GM21576 (cell line): ENCODE measurements around the gene DDX3X.

ENCODE experiments used
- ATAC-seq: cut with Tn5 transposase; IDR thresholded peaks from one replicate; pipeline ENCODE4 v1.9.1; 2021; ENCODE audit warnings: mild to moderate bottlenecking, moderate library complexity; ENCODE audit not compliant: unreplicated experiment

Gene DDX3X

DNA sequence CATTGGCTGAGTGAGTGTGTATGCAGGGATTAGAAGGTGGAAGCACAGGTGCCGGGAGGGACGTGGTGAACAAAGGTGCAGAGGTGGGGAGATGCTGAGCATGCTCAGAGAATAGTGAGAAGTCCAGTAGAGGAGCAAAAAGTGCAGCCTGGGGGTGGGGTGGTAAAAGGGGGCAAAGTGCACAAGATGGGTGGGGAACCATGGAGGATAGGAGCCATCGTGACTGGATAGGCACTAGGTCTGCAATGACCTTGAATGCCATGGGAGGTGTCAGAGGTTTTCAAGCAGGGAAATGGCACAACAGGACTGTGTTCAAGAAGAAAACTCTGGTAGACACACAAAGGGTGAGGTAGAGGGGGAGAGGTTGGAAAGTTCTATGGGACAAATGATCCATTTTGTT lies 6.6 kb upstream of the DDX3X start:
- ATAC-seq, result no peak

DNA sequence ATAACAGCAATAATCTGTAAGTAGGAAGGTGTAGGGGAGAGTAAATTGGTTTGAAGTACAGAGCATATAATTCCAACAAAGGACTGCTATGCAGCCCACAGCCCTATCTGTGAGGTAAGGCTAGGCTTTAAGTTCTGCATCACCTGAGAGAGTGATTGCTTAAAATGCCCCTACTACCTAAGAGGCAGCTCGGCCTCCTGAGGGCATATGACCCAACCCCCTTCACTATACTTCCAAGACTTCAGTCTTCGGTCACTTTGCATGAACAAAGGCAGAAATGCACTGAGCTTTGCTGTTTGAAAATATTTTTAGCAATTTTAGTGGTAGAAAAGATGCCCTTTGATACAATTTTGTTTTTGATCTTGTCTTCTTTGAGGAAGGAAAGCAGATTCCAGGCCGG lies 4.9 kb upstream of the DDX3X start:
- no peak for ATAC-seq

DNA sequence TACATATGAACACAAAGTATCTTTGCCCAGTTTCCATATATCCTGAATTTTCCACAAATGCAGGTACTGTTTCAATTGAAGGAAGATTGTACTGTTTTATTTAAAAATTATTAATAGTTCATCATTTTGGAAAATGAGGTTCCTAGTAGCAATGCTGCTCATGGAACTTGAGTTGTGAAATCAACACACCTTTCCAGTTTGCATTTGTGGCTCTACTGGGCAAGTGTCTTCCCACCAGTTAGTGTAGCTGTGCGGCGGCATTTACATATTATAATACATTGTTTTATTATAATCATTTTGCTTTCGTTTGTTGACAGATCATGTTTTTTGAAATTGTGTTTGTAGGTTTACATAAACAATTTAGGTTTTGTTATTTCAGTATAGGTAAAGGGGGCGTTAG lies 2.0 kb upstream of the DDX3X start:
- no peak for ATAC-seq

DNA sequence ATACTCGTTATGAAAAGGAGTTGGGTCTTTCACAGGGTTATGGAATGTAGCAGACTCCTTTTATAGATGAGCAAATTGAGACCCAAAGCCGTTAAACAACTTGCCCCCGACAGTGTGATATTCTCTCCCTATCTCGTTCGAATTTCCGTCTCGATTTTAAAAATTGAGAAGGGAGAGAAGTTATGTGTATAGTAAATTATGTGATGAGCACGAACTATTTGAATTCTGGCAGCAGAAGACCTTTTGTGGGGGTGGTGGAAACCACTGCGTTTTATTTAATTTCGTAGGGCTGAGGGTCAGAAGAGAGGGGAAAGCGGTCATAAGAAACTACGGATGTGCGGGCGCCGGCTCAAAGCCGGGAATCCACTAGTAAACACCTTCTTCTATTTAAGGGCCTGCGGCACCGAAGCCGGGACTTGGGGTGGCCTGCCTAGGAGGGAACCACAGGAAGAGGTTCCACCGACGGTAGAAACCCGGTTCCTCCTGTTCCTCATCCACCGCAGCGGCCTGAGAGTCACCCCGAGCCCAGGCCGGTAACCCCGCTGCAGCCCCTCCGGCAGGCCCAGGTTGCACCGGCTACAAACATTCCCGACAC lies 1.5 kb upstream of the DDX3X start:
- peak; percentile 7 for ATAC-seq

DNA sequence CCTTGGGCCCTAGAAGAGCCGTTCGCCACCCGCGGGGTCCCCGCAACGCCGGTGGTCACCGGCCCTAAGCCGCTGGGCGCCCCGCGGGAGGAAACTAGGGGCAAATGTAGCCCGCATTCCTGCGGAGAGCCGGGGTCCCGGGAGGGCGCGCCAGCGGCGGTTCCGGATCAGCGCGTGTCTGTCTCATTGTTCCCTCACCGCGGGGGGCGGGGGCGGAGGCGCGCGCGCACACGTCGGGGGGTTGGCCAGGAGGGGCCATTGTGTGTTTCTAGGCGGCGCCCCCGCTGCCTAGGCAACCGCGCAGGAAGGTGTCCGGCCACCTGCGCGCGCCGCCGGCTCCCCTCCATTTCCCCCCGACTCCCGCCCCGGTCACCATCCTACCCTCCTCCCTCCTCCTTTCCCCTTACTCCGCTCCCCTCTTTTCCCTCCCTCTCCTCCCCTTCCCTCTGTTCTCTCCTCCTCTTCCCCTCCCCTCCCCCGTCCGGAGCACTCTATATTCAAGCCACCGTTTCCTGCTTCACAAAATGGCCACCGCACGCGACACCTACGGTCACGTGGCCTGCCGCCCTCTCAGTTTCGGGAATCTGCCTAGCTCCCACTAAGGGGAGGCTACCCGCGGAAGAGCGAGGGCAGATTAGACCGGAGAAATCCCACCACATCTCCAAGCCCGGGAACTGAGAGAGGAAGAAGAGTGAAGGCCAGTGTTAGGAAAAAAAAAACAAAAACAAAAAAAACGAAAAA lies 789 bp upstream of the DDX3X start:
- peak; percentile 35 for ATAC-seq

DNA sequence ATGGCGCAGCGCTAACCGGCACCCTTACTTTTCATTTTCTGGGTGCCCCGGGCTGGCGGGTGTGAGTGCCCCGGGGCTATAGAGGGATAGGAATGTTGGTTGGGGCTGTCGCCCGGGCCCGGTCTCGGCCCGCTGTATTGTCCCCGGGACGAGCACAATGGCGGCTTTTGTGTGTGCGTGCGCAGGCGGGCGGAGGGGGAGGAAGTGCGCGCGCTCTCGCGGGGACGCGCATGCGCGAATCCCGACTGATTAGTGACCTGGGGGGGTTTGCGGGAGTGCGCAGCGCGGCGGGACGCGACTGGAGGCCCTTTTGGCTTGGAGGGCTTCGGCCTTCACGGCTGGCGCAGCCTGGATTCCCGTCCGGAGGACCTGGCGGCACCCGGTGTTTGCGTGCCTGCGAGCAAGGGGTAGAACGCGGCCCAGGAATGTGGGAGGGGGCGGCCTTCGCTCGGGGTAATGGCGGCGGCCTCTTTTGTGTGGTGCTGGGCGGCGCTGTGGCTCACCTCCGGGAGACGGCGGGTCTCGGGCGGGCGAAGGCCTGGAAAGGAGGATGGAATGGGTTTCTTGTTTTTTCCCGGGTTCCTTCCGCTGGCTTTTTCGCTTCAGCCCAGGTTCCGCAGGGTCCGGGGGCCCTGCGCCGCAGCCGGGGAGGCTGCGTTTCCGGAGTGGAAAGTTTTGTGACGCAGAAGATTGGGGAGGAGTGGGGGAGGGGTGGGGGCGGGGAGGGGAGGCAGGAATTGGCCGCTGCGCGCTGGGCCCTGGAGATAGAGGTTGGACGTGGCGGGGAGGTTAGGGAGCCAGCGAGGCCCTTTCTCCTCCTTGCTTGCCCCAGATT lies 618 bp downstream of the DDX3X start:
- ATAC-seq, result peak; percentile 18

DNA sequence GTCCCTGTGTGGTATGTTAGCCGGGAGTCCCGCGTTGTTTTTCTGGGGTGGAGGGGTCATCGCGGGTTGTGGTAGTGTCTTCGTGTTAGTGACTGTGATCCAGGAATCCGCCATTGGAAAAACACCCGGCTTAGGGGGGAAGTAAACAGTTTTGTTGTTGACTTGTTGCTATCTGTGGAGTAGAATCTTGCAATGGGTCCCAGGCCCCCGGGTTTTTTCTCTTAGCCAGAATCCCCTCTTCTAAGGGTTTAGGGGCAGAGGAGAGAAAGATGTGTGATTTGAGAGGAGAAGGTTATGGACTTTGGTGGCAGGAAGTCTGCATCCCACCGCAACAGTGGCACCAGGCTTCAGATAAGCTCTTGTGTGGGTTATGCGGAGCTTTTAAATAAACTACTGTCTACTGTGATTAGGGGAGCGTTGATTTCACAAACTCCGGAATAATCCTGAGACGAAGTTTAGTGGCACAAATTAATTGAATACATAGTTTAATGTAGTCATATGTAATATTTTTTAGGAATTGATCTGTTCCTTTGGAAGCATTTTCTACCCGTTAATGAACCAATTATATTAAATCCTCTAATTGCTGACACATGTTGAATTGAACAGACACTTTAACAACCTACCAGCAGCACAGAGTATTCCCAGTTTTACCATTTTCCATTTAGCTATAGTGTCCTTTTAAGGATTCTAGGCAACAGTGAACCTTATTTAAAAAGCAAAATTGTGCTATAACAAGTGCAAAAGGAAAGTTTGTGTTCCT lies 1.4 kb downstream of the DDX3X start:
- no peak for ATAC-seq

DNA sequence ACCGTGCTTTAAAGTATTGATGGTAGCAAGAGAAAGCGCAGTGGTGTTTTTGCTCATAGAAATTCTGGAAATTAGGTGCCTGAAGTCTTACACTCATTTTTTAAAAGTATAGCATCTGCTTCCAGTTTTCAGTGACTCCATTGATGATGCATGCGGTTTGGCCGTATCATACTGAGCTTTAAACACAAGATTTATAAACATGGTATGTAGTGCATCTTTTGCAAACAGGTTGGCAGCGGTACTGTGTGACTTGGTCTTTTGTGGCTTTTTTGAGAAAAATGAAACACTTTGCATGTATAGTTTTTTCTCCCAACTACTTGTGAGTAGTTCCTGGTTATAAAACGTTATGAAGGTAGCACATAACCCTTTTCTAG lies 2.0 kb downstream of the DDX3X start:
- no peak for ATAC-seq

DNA sequence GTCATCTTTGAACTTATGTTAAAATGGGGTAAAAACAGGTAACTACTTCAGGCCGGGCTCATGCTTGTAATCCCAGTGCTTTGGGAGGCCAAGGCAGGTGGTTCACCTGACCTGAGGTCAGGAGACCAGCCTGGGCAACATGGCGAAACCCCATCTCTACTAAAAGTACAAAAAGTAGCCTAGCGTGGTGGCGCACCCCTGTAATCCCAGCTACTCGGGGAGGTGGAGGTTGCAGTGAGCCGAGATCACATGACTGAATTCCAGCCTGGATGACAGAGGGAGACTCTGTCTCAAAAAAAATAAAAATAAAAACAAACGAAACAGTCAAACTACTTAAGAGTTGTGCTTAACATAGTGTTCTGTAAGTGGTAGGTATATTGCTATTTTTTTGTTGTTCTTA lies 2.5 kb downstream of the DDX3X start:
- ATAC-seq, result no peak

DNA sequence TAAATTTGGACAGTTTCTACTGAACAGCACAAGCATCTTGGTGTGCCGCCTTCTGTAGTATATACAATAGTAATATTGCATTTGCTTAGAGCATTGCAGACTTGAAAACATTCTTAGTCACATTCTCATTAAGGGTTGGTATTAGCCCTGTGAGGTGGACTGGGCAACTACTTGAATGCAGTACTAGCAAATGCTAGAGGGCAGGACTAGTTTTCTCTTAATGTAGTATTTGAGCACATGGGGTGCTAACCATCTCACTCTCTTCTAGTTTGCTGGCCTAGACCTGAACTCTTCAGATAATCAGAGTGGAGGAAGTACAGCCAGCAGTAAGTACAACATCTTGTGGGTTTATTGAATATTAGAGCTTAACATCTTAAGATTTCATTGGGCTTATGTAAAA lies 3.2 kb downstream of the DDX3X start:
- ATAC-seq, result no peak

DNA sequence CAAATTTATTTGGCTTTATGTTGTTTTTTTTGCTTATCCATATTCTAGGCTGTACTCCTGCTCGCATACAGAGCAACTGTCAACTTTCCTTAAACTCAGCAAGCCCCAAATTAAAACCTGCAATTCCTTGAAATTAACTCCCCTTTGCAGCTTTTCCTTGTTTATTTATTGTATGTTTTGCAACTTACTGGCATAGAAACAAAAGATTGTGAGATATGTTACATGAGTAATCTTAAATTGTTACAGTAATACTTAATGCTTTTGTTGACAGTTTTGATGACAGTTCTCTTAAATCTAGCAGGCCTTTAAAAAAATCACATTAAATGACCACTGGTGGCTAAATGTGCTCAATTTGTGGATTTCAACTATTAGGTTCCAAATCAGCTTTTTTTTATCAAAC lies 4.5 kb downstream of the DDX3X start:
- no peak for ATAC-seq

DNA sequence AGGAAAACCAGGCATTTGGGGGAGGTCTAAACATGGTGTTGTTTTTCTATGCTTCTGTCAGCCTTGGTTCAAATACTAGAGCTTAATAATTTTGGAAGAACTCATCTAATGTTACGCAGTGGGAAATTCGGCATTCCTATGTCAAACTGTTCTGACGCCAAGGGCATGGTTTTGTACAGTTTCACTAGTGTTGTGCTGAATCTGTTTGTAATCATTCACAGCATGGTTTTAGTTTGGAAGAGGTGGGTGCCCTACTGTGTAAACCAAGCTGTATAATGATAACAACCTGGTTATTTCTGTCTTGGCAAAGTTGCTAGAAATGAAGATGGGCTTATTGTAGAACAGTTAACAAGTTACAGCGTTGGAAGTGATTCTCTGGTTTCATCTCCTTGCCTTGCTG lies 5.2 kb downstream of the DDX3X start:
- ATAC-seq, result no peak

DNA sequence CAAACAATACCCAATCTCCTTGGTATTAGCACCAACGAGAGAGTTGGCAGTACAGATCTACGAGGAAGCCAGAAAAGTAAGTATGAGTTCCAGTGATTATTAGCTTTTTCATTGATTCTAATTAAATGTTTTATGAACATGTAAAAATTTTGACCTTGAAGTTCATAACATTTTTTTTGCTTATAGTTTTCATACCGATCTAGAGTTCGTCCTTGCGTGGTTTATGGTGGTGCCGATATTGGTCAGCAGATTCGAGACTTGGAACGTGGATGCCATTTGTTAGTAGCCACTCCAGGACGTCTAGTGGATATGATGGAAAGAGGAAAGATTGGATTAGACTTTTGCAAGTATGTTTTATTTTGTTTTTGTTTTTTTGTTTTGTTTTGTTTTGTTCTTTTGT lies 10.1 kb downstream of the DDX3X start:
- ATAC-seq, result no peak

DNA sequence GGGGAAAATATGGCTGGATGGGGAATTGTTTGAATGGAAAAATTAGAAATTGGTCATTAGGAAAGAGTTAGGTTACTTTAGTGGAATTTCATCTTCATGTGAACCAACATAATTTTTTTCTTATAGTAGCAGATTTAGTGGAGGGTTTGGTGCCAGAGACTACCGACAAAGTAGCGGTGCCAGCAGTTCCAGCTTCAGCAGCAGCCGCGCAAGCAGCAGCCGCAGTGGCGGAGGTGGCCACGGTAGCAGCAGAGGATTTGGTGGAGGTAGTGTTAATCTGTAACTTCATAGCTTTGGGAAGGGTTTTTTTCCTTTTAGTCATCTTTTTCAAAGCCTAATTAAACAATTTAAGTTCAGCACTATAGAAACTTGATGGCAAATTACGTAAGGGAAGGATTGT lies 13.2 kb downstream of the DDX3X start:
- no peak for ATAC-seq

DNA sequence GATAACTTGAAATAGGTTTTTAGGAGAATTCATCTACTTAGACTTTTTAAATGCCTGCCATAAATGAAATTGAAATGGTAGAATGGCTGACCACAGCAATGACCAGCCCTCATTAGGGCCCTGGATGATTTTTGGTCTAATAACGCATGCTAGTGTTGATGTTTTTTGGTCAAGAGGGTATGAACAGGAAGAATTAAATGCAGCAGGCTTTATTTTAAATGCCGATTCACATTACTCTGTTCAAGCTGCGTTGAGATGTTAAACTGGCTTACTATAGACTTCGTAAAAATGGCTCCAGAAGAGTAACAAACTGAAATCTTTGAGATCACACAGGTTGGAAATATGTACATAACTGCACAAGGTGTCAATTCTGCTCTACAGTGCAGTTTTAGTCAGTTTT lies 14.6 kb downstream of the DDX3X start:
- ATAC-seq, result no peak

DNA sequence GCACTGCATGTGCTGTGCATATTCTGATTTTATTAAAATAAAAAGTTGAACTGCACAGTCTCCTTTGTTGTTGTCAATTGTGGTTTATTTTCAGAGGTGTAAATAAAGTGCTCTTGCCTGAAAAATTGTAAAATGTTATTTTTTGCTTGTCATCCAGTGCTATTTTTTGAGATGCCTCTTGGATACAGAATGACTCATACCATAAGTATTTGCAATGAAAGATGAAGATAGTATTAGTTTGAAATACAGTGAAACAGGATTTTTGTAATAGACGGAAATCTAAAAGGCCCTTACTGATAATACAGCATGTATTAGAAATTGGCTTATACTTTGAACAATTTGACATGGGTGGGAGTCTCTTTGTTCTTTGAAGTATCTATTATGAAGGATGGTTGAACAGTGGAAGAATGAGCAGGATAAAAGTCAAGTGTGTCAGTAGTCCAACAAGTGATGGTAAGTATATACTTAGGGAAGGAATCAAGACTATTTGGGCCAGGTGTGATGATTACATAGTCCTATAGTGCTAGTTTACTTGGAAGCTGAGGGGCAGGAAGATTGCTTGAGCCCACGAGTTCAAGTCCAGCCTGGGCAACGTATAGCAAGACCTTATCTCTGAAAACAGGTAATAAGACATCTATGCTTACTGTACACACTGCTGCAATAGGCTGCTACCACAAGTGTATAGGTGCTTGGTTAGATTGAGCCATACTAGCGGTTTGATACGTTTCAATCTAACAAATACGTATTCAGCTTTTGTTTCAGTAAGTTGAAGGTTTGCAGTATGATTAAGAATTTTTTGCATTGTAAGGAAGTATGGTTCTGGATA lies 16.4 kb downstream of the DDX3X start:
- no peak for ATAC-seq

DNA sequence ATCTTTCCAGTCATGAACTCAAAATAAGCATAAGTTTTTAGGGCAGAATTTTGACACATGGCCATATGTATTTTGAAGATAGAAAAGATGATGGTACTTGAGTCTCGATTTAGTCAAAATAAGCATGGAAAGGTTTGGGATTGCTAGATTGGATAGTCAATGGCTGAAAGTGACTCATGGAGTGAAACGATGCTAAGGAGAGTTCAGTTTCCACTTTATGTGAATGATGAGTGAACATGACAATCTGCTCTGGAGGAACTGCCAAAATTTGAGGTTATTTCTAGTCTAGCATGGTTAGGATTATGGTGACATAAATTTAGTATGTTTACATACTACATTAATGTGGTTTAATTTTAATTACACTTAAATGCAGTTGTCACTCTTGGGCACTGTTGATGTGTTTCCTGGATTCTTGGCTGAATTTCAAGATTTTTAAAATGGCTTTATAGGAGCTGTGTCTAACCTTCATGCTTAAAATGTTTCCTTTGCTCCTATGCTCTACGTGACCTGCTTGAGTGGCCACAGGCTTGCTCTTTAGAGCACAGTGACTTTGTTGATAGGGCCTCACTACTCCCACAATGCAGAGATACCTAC lies 17.1 kb downstream of the DDX3X start:
- no peak for ATAC-seq

DNA sequence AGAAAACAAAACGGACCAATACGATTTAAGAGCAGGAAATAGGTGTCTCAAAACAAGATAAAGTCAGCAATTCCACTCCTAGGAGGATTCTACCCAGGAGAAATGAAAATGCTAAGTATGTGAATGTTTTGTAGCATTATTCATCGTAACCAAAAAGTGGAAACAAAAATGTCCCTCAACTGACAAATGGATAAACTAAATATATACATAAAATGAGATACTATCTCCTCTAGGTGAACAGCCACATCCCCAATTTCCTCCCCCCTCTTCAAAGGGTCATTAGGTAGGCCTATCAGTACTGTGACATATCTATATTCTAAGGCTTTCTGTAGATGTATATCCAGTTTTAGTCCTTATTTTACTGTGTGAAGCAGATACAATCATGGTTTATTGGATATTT lies 18.0 kb downstream of the DDX3X start:
- no peak for ATAC-seq

DNA sequence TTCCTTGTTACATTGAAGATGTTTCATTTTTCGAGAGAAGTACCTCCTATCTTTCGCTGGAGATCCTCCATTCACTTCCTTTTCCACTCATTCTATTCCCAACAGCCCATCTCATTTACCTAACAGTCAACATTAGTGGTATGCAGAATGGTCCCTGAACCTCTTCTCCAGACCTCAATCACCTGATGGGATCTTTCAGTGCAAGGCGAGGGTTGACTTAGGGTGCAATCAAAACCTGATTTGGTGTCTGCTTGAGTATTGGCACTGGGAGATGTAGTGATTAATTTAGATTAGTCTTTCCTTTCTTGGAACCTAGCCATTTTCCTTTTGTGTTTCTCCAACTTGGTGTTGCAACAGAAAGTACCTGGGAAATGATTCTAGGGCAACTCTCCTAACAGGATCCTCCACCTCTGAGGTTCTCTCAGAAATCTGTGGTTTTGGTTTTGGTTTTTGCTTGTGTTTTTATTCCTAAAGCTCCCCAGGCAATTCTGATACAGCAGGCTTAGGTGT lies 18.4 kb downstream of the DDX3X start:
- ATAC-seq, result no peak

DNA sequence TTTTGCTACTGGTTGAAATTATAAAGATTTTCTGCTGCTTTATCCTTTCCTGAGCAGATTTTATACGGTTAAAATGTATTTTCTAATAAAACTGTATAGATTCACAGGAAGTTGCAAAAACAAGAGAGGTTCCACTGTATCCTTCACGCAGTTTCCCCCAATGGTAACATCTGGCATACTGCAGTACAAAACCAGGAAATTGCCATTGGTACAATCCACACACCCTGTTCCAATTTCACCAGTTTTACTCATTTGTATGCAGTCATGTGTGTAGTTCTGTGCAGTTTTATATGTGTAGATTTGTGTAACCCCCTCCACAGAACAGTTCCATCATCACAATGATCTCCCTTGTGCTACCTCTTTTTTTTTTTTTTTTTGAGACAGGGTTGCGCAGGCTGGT lies 20.0 kb downstream of the DDX3X start:
- no peak for ATAC-seq
